HG02623 (cell line): ENCODE measurements around the gene KNOP1.
"Not testable (repeated sequence)": the region's sequence is repeated elsewhere in the genome, so short reads cannot be mapped to it uniquely, and the experiment has no call there.

ENCODE experiments used
- ATAC-seq: cut with Tn5 transposase; IDR thresholded peaks from one replicate; pipeline ENCODE4 v1.9.1; 2021; ENCODE audit warnings: moderate library complexity; ENCODE audit not compliant: unreplicated experiment

The KNOP1 gene

DNA sequence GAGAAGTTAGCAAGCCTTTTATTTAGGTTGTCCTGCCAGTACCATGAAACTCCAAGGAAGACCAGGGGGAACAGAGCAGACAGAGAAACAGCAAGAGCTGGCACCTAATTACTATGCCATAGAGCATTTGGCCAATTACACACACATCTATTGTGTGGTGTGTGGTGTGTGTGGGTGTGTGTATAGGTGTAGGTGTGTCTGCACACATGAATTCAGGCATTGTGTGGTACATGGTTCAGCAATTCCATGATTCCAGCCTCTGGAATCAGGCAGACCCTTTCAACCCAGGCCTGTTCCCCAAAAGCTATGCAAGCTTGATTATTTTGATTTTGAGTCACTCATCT is 25.8 kb upstream of the KNOP1 start:
- no peak for ATAC-seq

DNA sequence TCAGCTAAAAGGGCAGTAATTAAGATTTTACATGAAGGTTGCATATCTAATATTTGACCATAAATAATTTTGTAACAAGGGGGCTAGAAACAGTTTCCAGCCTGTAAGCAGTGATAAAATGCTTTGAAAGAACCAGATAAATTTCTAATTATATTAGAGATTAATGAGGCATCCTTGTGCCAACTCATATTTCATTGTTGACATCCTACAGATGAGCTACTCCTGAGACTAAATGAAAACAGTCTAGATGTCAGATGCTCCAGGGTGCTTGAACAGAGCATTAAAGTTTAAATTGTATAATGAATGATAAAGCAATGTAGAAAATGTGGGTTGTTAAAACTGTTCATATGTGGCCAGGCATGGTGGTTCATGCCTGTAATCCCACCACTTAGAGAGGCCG is 23.3 kb upstream of the KNOP1 start:
- ATAC-seq = no peak

DNA sequence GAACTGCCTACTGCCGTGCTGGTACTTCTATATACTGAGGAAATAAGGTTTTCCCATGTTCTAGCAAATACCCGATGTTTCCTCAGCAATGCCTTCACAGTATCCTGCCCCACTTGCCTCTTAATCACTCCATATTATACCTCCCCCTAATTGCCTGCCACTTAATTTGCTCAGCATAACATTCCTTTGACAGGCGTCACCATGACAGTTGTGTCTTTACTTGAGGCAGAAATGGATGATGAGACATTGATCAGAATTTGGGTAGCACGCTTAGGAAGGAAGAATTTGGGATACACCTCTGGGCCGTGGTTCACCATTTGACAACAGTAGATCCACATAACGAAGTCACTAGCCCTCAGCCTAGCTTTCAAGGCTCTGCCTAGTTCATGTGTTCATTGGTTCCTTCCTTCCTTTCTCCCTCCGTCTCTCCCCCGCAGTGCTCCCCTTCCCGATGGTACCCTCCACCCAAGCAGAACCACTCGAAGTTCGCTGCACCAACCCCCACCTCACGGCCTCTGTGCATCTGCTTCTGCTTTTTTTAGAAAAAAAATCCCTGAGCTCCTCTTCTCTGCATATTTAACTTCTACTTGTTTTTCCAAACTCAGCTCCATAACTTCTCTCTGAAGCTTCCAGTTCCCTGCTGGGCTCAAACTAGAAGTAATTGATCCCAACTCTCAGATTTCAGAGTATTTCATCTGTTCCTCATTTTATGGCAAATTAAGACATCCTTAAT is 19.4 kb upstream of the KNOP1 start:
- ATAC-seq = no peak

DNA sequence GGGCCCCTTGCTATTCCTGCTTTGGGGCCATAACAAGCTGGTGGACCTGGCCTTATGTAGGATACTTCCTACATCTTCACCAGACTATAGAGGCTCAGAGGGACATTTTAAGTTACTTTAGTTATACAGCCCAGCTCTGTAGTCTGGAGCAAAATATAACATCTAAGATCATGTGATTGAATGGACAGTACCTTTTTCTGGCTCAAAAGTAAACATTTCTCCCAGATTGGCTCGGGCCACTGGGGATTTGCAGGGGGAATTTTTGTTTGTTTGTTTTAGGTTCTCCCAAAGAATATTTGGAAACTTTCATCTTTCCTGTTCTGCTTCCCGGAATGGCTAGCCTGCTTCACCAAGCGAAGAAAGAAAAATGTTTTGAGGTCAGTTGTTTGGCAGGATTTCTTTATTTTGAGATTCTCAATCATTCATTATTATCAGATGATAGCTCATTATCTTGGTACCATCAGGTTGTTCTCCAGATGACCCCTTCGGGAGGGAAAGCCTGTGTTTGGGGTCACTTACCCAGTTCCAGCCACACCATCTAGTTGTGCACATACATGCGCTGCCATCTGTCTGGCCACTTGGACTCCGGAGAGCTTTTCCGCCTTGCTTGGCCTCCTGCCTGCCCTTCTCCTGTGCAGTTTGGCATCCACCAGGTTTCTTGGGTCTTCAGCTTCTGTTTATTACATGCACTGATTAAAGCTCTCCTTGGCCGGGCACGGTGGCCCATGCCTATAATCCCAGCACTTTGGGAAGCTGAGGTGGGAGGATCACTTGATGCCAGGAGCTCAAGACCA is 17.2 kb upstream of the KNOP1 start:
- no peak for ATAC-seq

DNA sequence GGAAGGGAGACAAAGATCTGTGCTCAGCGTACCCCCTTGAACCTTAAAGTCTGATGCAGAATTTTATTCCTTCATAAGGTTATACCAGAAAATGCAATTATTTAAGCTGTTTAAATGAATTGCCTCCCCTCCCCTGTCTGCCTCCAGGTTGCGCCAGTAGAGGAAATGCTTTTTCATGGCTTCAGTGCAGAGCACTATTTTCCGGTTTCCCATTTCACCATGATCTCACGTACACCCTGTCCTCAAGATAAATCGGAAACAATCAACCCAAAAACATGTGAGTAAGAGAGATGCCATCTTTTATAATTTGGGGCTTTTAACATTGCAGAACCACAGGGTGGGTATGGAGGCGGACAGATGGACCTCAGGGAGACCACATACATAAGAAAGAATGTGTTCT is 15.5 kb upstream of the KNOP1 start:
- no peak for ATAC-seq

DNA sequence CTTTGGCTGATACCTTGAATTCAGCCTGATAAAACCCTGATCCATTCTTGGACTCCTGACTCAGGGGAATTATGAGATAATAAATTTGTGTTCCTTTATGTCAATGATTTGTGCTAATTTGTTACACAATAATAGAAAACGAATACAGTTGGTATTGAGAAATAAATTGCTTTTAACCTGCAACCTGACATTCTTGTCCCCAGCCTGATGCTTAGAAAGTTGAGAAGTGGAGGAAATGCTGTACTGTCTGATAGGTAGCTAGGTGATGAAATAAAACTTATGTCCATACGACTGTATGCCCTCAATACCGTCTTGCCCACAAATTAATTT is 10.6 kb upstream of the KNOP1 start:
- no peak for ATAC-seq

DNA sequence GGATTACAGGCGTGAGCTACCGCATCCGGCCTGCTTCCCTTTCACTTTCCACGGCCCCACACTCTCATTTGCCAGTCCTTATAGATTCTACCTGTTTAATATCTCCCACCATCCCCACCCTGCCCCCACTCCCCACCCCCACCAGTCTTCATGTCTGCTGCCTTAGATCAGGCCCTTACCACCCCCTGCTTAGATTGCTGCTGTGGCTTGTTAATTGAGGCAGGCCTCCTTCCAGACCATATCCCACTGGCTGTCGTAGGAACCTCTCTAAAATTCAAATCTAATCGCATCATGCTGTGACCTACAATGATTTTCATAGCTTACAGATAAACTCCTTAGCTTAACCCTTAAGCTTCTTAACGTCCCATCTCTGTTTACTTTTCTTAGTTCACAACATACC is 5.0 kb upstream of the KNOP1 start:
- no peak for ATAC-seq

DNA sequence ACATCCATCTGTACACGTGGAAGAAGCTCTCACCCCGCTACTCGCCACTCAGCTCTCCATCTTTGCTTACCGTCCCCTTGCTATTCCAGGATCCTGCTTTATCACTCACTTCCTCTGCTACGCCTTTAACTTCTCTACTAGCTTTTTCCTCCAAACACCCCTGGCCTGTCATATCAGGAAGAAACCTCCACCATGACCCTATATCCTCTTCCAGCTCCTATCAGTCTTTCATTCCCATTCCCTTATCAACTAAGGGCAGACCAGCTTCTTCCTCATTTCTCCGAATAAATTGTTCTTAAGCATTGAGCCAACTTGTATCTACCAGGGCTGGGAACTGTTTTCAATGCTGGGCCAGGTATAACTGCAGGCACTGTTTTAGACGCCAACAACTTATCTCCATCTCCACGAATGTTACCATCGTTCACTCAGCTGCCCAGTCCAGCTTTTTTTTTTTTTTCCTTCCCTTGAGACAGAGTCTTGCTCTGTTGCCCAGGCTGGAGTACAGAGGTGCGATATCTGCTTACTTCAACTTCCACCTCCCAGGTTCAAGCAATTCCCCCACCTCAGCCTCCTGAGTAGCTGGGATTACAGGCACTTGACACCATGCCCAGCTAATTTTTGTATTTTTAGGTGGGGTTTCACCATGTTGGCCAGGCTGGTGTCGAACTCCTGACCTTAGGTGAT is 4.4 kb upstream of the KNOP1 start:
- ATAC-seq = no peak

DNA sequence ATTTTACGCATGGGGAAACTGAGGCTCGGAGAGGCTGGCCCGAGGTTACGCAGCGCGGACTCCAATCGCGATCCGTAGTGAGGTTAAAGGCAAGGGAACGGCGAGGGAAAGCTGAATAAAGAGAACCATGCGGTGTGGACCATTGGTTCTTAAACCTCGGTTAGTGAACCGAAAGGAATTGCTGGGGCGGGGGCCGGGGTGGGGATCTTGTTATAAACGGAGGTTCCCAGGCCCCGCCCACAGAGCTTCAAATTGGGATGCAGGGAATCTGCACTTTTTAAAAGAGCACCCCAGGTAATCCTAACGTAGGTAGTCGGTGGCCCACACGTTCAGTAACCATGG is 568 bp upstream of the KNOP1 start:
- no peak for ATAC-seq

DNA sequence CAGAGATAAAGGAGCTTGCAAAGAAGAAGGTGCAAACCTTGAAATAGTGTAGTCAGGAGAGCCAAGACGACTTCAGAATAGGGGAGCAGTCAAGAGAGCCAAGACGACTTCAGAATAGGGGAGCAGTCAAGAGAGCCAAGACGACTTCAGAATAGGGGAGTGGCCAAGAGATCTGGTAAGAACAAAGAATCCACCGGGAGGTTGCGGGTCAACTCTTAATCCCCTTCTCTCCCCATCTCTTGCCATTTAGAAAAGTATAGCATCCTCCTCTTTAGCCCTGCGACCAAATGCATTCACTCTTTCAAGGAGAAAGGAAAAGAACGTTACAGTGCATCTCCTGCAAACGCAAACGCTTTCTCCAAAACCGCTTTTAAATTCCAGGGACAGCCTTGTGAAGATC is 713 bp downstream of the KNOP1 start:
- ATAC-seq = no peak

DNA sequence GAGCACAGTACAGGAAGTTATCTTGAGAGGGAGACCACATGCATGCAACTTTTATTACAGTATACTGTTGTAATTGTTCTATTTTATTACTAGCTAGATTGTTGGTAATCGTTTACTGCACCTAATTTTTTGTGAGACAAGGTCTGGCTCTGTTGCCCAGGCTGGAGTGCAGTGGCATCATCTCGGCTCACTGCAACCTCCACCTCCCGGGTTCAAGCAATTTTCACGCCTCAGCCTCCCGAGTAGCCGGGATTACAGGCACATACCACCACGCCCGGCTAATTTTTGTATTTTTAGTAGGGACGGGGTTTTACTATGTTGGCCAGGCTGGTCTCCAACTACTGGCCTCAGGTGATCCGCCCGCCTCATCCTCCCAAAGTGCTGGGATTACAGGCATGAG is 1.3 kb downstream of the KNOP1 start:
- ATAC-seq = not testable (repeated sequence)

DNA sequence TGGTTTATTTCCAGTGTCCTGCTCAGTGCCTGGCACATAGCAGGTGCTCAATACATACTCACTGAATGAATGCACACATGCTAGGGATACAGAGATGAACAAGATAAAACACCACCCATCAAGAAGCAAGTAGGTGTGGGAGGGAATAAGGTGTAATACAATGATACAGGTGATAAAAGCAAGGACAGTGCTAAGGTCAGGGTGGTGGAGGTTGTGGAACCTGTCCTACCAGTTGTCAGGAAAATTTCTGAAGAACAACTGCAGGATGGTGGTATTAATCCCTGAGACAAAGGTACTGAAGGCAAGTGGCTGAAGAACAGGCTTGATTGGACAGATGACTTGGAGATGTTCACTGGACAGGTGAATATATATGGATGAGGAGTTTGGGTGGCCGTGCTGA is 1.8 kb downstream of the KNOP1 start:
- ATAC-seq = no peak

DNA sequence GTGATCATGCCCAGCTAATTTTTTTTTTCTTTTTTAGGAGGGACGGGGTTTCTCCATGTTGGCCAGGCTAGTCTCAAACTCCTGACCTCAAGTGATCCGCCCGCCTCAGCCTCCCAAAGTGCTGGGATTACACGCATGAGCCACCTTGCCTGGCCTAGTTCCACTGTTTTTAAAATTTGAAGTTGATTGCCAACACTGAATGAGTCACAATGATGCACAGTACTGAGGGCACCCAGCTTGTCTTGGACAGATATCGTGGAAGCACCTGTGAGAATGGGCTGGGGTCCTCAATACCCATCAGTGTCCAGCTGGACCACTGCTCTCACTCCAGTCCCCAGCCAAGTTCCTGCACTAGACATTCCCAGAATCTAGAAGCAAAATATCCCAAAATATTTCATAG is 2.5 kb downstream of the KNOP1 start:
- no peak for ATAC-seq

DNA sequence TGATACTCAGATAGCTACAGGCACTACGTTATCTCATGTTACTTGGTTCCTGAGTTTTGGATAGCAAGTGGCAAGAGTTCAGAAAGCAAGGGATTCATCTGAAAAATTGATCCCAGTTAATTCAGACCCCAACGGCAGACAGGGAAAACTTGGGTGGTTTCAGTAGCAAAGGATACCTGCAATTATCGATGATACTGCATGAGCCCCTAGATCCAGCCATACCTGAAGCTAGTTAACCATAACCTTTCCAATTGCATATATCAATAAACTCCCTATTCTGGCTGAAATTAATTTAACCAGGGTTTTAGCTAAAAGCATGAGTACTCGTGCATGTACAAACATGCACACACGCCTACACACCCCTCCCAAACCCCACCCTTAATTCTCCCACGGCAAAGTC is 4.3 kb downstream of the KNOP1 start:
- ATAC-seq = no peak

DNA sequence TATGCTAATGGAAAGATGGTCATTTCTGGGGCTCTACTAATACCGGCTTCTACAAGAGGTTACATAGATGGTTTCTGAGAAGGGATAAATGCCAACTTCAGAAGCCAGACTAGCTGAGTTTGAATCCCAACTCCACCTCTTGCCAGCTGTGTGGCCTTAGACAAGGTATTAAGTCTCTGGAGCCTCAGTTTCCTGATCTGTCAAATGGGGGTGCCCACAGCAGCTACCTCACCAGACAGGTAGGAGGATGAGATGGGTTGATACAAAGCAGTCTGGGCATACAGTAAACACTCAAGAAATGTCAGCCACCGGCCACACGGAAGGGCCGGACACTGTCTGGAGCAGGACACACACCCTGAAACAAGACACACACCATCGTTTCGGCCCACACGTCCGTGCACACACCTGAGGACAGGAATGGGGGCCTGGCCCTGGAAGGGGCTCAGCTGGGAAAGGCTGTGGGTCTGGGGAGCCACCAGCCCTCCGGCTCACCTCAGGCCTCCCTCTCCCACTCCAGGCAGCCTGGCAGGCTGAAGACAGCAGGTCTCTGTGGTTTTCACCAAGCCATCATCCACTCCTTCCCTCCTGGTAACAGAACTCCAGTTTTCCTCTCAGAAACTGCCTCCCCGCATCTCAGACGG is 5.5 kb downstream of the KNOP1 start:
- no peak for ATAC-seq

DNA sequence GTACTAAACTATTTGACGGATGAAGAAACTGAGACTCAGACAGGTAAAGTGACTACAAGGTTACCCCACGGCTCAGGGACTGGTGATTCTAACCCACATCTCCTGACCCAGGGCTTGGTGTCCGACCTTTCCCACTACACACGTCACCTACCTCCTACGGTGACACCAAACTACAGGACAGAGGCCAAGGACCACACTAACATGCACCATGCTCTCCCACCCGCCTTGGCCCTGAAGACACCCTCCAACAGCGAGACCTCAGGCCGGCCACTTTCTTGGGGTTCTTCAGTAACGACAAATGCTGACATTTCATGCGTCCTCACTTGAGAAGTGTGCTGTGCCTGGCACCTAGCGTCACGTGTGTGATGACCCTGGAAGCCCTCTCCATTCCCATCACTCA is 6.4 kb downstream of the KNOP1 start:
- no peak for ATAC-seq

DNA sequence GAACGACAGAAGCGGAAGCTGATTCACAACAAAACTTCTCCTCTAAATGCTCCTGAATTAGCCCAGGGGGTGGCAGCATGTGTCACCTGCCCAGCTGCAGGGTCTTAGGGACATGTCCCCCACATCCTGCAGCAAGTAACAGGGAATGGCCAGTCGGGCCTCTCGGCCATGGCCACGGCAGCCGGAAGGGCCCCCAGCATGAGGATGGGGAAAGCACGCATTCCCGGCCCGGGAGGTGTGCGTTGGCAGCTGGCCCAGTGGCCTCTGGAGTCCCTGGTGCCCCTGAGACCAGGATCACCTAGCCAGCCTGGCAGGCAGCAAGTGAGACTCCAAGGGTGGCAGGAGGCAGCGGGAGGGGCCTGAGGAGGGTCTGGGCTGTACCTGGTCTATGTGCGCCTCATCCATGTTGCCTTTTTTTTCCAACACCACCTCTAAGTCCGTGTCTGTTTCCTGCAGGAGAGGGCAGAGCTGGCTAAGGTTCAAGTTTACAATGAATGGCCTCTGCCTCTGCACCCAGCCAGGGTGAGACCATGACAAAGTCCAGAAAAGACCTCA is 7.0 kb downstream of the KNOP1 start:
- no peak for ATAC-seq

DNA sequence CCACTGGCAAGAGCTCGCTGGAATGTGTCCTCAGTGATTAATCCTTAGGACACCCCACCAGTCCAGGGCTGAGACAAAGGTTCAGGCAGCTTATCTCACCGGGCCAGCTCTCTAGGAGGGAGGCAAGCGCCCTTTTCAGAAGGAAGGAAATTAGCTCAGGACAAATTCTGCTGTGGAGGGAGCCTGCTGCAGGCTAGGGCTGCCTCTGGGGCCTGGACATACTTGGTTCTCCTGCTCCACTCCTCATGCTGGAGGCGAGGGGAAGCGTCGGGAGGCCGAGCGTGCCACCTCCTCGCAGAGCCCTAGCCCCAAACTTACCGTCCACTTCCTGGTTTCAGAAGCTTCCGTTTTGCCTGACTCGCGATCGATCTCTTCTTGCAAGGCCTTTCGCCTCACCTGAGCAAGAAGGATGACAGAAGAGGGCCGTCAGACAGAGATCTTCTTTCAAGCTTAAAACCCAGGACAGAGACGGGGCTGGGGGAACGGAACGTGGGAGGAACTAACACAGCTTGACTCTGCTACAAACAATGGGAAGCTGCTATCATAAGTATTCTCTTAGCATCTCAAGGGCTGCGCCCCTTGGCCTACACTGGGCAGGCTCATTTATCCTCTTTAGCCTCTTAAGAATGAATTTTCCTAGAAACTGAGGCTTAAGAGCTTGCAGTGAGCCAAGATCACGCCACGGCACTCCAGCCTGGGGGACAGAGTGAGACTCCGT is 7.7 kb downstream of the KNOP1 start:
- ATAC-seq = no peak

DNA sequence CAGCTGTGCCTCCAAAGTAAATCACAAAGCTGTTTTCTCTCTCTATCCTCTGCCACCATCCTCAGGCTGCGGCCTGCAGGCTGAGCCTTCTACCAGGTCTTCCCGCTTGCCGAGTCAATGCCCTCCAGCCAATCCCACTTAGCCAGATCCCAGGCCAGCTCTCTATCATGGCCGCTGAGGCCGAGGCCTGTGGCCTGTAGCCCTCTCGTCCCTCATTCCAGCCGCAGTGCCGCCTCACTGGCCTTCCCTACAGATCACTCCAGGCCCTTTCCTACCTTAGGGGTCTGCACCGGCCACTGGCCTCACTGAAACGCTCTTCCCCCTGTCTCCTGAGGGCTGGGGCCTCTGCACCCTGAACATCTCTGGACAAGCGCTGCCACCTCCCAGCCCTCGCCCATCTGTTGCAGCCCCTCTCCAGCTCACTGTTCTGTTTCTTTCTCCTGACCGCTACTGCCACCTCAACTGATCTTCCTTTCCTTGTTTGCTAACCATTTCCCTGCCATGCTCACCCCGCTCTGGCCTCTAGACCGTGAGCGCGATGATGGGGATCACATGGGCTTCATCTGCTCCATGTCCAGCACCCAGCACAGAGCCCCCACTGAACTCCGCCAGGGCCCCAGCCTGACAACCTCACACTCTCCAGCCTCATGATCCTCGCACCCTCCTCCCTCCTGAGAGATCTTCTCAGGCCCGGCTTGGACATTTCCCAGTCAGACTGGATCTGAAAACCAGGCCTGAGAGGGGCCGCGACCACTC is 8.5 kb downstream of the KNOP1 start:
- ATAC-seq = no peak
